ENCODE data around the gene ESM1.
"Not testable (repeated sequence)": the region's sequence is repeated elsewhere in the genome, so short reads cannot be mapped to it uniquely, and the experiment has no call there.

ESM1 gene

GRCh38 chr5:54985301-54986268 lies at the start of gene ESM1:
TSS of gene ESM1 (minus strand) at chr5:54985593. CDS start at chr5:54985517, 76 bp downstream.
- DNase-seq (ENCODE audit: low spot score): no peak

- no peak for DNase-seq (ENCODE audit: low spot score)
Measured at GRCh38 chr5:55033568-55033967, 48.2 kb upstream of the ESM1 start.

- no peak for DNase-seq (ENCODE audit: low spot score)
Measured at GRCh38 chr5:55031492-55031891, 46.1 kb upstream of the ESM1 start.

DNA sequence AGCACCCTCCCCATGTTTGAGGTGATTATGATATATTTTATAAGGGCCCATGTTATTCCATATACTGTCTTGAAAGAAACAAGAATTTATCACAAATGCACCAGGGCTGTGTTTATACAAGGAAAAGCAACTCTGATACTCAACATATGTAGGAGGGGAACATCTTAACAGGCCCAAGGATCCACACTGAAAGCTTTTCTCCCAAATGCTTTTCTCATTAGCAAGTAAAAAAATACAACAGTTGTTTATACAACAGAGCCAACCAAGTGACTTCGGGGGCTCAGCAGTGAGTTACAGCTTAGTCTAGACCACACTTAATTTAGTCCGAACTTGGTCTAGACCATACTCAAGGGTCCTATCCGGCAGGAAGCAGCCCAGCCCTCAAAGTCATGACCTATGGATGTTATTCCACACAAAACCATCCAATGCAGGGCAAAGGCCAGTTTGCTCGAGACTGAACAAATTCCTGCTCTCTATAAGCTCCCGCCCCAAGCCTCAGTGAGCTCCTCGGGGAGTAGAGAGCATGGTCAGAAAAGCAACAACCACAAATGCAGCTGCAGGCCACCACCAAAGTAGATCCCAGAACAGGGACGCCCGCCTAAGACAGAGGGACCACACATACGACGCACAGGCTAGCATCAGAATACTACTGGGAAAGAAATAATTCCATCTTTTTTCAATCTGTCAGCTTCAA lies 45.4 kb upstream of the ESM1 start:
- DNase-seq (ENCODE audit: low spot score): no peak

DNA sequence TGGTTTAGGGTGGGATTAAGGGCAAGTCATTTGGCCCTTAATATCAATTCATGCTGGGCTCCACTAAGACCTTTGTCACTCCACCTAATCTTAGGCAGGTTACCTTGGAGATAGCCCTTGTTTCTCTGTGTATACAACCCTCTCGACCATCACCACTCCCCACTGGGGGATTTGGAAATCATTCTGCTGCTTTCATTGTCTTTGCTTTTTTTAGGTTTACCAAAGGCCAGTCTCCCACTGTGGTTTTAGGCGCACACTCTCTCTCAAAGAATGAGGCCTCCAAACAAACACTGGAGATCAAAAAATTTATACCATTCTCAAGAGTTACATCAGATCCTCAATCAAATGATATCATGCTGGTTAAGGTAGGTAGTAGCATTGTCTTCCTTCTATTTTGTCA lies 44.8 kb upstream of the ESM1 start:
- no peak for DNase-seq (ENCODE audit: low spot score)

DNA sequence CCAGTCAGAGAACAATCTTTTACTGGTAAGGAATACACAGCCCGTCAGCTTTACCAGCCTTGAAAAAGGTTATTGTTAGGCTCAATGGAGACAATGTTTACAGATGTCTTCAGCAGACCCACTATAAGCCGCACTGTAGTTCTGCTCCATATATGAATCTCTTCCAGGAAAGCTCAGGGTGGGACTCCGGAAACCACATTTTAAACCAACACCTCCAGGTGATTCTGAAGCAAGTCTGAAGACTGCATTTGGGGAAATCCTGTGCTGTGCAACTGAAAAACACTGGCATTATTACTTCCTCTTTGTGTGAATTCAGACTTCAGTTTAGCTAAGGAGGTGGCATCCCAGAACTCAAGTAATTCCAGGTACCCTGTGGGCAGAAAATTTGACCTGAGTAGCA lies 42.2 kb upstream of the ESM1 start:
- no peak for DNase-seq (ENCODE audit: low spot score)

GRCh38 chr5:55022450-55022849 lies 37.1 kb upstream of the ESM1 start:
- DNase-seq (ENCODE audit: low spot score): no peak

GRCh38 chr5:55021821-55022220 lies 36.4 kb upstream of the ESM1 start:
- DNase-seq (ENCODE audit: low spot score): no peak

GRCh38 chr5:55021410-55021809 lies 36.0 kb upstream of the ESM1 start:
- DNase-seq (ENCODE audit: low spot score): no peak

DNA sequence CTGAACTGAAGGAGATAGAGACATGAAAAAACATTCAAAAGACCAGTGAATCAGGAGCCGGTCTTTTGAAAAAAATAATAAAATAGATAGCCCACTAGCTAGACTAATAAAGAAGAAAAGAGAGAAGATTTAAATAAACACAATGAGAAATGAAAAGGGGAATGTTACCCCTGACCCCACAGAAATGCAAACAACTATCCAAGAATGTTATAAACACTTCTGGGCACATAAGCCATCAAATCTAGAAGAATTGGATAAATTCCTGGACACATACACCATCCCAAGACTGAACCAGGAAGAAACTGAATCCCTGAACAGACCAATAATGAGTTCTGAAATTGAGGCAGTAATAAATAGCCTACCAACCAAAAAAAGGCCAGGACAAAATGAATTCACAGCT lies 24.8 kb upstream of the ESM1 start:
- DNase-seq (ENCODE audit: low spot score): not testable (repeated sequence)

DNA sequence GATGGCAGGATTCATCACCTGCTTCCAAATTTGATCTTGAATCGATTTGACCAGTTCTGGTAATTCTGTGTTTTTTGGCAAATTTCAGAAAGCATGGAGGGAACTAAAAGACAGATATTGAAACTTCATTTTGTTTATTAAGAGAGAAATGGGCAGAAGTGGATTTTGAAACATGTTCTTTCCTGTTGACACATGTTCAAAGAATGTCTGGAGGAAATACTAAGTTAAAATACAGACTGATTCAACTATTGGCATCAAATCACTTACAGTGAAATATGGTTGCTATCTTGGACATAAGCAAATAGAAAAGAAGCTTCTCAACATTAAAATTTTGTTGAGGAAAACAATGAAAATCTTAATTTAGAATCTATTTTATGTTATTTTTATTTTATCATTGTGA lies 19.3 kb upstream of the ESM1 start:
- no peak for DNase-seq (ENCODE audit: low spot score)

DNA sequence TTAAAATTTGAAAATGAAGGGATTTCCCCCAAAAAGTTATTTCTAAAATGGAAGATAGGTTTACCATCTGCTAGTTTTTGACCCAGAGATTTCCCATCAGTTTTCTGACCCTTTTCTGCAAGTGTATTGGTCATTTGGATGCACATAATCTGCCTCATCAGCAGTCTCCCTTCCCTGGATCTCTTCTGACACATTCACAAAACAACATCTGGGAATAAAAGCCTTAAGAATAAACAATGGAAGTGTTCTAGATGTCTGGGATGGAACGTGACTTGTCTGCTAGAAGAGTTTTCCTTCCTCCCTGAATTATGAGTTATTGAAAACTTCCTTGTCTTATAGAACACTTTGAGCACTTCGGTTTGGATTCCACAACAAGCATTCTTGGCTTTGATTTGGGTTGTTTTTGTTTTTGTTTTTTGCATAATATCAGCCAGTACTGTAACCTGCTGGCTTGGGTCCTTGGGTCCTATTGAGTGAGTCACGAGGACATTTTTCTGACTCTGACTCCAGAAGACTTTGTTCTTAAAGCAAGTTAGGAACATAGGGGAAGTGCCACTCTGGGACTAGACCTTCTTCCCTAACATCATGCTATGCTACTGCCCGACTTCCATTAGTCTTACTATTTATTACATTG lies 18.2 kb upstream of the ESM1 start:
- DNase-seq (ENCODE audit: low spot score): no peak

DNA sequence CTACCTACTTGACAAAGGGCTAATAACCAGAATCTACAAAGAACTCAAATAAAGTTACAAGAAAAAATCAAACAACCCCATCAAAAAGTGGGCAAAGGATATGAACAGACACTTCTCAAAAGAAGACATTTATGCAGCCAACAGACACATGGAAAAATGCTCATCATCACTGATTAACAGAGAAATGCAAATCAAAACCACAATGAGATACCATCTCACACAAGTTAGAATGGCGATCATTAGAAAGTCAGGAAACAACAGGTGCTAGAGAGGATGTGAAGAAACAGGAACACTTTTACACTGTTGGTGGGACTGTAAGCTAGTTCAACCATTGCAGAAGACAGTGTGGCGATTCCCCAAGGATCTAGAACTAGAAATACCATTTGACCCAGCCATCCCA lies 16.8 kb upstream of the ESM1 start:
- not testable (repeated sequence) for DNase-seq (ENCODE audit: low spot score)

GRCh38 chr5:54997081-54997480 lies 11.7 kb upstream of the ESM1 start:
- DNase-seq (ENCODE audit: low spot score): no peak

DNA sequence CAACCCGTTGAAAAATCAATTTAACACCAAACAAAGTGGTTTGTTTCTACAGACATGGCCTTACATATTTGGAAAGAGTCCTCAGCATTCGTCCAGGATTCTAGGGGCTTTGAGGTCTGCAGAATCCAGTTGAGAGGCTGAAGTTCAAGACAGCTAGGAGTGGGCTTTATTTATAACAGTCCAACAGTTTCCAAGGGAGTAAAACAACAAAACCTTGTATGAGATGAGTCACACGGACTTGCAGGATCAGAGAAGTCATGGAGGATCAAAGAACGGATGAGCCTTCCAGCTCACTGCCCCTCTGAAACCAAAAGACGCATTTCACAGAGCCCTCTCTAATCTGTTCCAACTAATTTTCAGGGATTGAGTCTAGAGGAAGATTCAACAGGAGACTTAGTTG lies 11.1 kb upstream of the ESM1 start:
- DNase-seq (ENCODE audit: low spot score): no peak

DNA sequence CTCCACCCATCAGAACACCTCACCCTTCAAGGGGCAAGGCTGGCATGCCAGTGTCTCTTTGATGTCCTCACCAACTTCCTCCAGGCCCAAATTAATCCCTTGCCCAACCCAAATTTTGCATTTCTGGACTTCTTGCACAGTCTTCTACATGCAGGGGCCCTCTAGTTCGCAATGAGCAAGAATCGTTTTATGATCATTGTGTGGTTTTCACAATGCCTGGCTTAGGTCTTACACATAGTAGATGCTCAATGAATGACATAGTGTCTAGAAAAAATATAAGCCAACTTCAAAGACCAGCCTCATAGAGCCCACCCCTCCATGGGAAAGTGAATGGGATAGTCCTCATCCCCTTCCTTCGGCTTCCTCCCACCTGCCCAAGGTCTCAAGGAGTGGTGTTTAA lies 9.8 kb upstream of the ESM1 start:
- no peak for DNase-seq (ENCODE audit: low spot score)

- DNase-seq (ENCODE audit: low spot score): no peak
Measured at GRCh38 chr5:54994628-54995027, 9.2 kb upstream of the ESM1 start.

DNA sequence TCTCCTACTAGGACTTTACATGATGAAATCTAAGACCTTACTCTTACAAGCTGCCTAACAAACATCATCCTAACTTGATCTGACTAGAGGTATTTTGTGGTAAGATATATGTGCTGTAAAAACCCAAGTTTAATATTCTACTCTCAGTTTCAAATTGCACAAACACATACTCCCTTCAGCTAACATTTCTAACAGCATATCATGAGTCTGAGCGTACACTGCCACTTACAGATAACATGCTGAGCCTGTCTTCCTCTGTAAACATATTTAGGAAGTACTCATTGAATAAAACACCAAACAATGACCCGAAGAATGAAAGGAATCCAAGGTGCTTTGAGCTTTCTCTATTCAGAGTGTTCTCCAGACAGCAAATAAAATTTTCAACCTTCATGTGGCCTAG lies 7.9 kb upstream of the ESM1 start:
- no peak for DNase-seq (ENCODE audit: low spot score)

GRCh38 chr5:54991416-54991815 lies 6.0 kb upstream of the ESM1 start:
- no peak for DNase-seq (ENCODE audit: low spot score)

DNA sequence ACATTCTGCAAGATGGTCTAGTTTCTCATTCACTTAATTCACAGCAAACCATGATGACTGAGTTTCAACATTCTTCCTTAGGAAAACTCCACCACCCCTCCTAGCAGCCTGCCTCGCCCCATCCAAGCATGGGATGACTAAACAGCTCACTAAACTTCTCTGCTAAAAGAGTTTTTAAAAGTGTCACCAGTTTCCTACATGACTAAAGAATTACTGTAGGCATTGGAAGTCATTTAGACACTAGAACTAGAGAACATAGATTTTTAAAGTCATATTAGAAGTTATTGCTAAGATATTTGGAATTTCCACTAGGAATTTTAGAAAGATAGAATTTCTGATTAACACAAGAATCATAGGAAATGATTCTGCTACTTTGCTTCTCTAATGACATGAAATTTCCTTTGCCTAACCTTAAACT lies 5.5 kb upstream of the ESM1 start:
- no peak for DNase-seq (ENCODE audit: low spot score)

DNA sequence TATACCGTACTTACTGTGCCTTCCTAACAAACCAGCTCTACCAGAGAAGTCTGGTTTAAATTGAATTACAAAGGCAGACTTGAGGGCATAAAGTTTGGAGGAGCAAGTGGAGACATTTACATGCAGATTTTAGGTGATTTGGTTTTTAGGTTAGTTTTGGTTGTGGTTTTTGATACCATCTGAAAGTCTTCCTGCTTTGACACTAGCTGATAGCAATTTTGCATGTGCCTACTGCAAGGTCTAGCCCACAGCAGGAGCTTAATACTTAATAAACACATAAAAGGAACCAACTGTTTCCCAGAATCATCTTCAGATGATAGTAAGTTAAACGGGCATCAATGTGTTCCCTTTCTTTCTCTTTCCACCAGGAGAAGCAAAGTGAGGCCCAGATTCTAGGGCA lies 3.4 kb upstream of the ESM1 start:
- DNase-seq (ENCODE audit: low spot score): no peak

GRCh38 chr5:54988218-54988617 lies 2.8 kb upstream of the ESM1 start:
- no peak for DNase-seq (ENCODE audit: low spot score)

DNA sequence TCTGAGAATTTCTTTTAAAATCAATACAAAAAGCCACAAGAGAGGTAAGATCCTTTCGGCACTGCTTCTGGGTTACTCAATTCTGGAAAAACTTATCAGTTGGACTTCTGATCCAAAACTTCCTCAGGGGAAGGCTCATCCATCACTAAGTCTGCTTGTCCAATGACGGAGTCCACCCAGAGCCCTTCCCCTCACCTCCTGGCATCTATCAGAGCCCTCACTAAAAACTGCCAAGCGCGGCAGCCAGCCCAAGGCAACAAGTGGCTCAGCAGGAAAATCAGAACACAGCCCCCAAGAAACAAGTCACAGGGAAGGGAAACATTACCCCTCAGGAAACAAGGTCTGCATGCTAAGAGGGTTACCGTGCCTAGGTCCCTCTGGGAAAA lies 869 bp upstream of the ESM1 start:
- DNase-seq (ENCODE audit: low spot score): no peak

All from putamen (tissue), 1 donor.